ENCODE measurements around the gene REPIN1. TPM values are rescaled to one million over a fixed set of nuclear protein-coding genes. Genes with fewer than 3 reads are reported as not detected.

The REPIN1 gene
- total RNA-seq, 4 donors from 2014 or later = 40.6 to 55.7 (median 49.3) TPM

- no peak for ATAC-seq (ENCODE audit: low FRiP score)
- TF ChIP-seq CTCF (IDR thresholded peaks at IDR 0.05) = no peak
- DNase-seq (ENCODE audit: low spot score) = no peak
Measured at GRCh38 chr7:150371996-150372270, 3.3 kb downstream of the REPIN1 start.

GRCh38 chr7:150372271-150373048 lies 3.8 kb downstream of the REPIN1 start:
- no peak for TF ChIP-seq CTCF (IDR thresholded peaks at IDR 0.05)
- no peak for DNase-seq (ENCODE audit: low spot score)
- ATAC-seq (ENCODE audit: low FRiP score) = no peak

GRCh38 chr7:150373049-150373801 lies 4.6 kb downstream of the REPIN1 start:
- no peak for ATAC-seq (ENCODE audit: low FRiP score)
- DNase-seq (ENCODE audit: low spot score) = no peak
- TF ChIP-seq CTCF (IDR thresholded peaks at IDR 0.05) = no peak

- ATAC-seq (ENCODE audit: low FRiP score) = no peak
- no peak for DNase-seq (ENCODE audit: low spot score)
- TF ChIP-seq CTCF (IDR thresholded peaks at IDR 0.05) = no peak
Measured at GRCh38 chr7:150374026-150374425, 5.4 kb downstream of the REPIN1 start.

- no peak for DNase-seq (ENCODE audit: low spot score)
- ATAC-seq (ENCODE audit: low FRiP score) = no peak
- TF ChIP-seq CTCF (IDR thresholded peaks at IDR 0.05) = no peak
Measured at GRCh38 chr7:150374472-150374871, 5.8 kb downstream of the REPIN1 start.

- DNase-seq (ENCODE audit: low spot score) (no peak), ATAC-seq (ENCODE audit: low FRiP score) (no peak)
- TF ChIP-seq CTCF (IDR thresholded peaks at IDR 0.05) = no peak
Measured at GRCh38 chr7:150375662-150376521, 7.3 kb downstream of the REPIN1 start.
